ENCODE measurements around the gene SAMD4A.
A peak's percentile ranks its signal among the peaks of the same experiment; 100 is the strongest.

SAMD4A gene

DNA sequence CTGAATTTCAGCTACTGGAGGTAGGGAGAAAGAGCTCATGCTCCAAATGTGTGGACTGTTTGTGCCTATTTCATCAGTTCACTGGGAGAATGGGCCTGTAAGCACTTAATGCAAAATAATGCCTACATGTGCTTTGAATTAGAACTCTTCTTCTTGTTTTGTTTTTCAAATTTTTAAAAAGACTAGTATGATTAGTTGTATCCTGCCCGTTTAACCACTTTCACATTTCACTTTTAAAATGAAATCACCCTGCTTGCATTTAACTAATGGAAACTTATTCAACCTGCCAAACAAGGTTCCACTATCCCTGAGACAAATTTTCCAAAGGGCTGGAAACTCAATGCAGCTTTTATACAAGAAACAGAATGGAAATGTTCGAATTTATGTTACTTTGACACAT, 79.7 kb downstream of the SAMD4A start:
- no peaks in the 10 kb centered on the region for H3K36me3 ChIP-seq (ENCODE audit: insufficient read depth, low read length)
- no peaks in the 10 kb centered on the region for H3K9me3 ChIP-seq (ENCODE audit: low read depth, low read length)
- TF ChIP-seq POLR2AphosphoS5 (IDR thresholded peaks at IDR 0.05; ENCODE audit: borderline replicate concordance, low read depth, low read length): no peak
- TF ChIP-seq EZH2 (IDR thresholded peaks at IDR 0.05): no peak
- no peak for TF ChIP-seq FOXP2 (optimal IDR thresholded peaks at IDR 0.05; ENCODE audit: control extremely low read depth, extremely low read length, insufficient read depth)
- no peak for DNase-seq (ENCODE audit: low read depth, low spot score)
- peak overlapping the region; percentile 70 for H3K27ac ChIP-seq
- H3K9ac ChIP-seq (ENCODE audit: insufficient read length): no peak overlapping the region
- H3K4me3 ChIP-seq: no peak overlapping the region

DNA sequence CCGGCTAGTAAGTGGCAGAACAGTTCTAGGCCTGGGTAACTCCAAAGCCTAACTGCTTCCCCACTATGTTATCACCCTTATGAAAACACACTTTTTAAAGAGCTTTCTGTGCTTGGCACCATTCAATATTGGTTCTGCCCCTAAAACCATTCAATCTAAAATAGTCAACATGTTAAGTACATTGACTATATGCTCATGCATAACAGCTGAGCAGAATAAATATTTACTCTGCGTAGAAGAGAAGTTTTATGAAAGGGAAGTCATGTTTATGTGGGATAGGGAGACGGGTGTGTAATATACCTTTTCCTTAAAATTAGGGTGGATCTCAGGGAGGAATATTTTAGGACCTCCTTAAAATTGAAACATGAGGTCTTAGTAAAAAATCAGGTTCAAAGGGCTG, 80.5 kb downstream of the SAMD4A start:
- Histone ChIP-seq H3K9ac (ENCODE audit: insufficient read length) (no peak overlapping the region), H3K9me3 (ENCODE audit: low read depth, low read length) (no peaks in the 10 kb centered on the region), H3K27ac (no peak overlapping the region), H3K36me3 (ENCODE audit: insufficient read depth, low read length) (no peaks in the 10 kb centered on the region), H3K4me3 (no peak overlapping the region)
- DNase-seq (ENCODE audit: low read depth, low spot score): no peak
- no peak for TF ChIP-seq EZH2 (IDR thresholded peaks at IDR 0.05)
- TF ChIP-seq FOXP2 (optimal IDR thresholded peaks at IDR 0.05; ENCODE audit: control extremely low read depth, extremely low read length, insufficient read depth): no peak
- no peak for TF ChIP-seq POLR2AphosphoS5 (IDR thresholded peaks at IDR 0.05; ENCODE audit: borderline replicate concordance, low read depth, low read length)

DNA sequence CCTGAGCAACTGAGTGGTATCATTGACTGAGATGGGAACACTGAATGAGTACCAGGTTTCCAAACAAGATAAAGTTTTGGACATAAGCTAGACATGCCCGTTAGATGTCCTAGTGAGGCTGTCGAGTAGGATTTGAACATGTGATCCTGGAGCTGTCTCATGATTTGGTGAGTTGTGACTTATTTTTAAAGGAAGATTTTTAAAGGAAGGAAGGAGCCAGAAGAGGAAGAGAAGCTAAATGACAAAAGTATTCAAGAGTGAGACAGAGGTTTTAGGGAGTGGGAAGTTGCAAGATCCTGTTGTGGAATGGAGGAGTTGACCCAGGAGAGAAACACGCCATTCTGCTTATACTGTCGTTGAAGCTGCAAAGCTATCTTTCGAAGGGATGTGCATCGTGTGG, 82.1 kb downstream of the SAMD4A start:
- H3K27ac ChIP-seq: no peak overlapping the region
- no peak overlapping the region for H3K9ac ChIP-seq (ENCODE audit: insufficient read length)
- H3K4me3 ChIP-seq: no peak overlapping the region
- DNase-seq (ENCODE audit: low read depth, low spot score): no peak
- no peak for TF ChIP-seq FOXP2 (optimal IDR thresholded peaks at IDR 0.05; ENCODE audit: control extremely low read depth, extremely low read length, insufficient read depth)
- TF ChIP-seq EZH2 (IDR thresholded peaks at IDR 0.05): no peak
- no peak for TF ChIP-seq POLR2AphosphoS5 (IDR thresholded peaks at IDR 0.05; ENCODE audit: borderline replicate concordance, low read depth, low read length)
- H3K9me3 ChIP-seq (ENCODE audit: low read depth, low read length): no peaks in the 10 kb centered on the region
- H3K36me3 ChIP-seq (ENCODE audit: insufficient read depth, low read length): no peaks in the 10 kb centered on the region

DNA sequence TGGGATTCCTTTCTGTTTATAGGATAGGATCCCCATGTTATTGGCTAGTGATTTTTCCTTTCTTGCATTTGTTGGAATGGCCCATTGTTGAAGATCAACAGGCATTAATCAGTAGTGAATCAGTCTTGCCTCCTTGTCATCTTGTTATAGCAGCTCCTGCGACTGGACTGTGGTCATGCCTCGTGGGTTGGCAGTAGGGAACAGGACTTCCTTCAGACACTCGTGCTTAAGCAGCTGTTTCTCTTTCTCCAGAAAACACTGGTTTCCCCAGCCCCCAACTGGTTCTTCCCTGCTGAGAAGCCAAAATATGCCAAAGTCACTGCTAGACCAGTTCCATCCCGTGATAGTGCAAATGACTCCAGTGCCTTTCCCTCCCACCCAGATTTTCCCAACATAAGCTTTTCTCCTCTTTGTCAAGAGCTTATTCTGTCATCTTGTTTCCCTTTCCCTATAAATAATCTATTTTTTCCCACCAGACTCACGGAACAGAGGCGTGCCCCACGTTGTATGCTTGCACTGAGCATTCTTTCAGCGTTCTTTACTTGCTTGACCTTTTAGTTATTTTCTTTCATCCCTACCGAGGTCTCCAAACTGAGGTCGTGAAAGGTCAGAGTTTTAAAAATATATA, 83.5 kb downstream of the SAMD4A start:
- Histone ChIP-seq H3K9ac (ENCODE audit: insufficient read length) (peak overlapping the region; percentile 91), H3K4me3 (peak overlapping the region; percentile 77), H3K27ac (peak overlapping the region; percentile 100), H3K9me3 (ENCODE audit: low read depth, low read length) (no peaks in the 10 kb centered on the region), H3K36me3 (ENCODE audit: insufficient read depth, low read length) (no peaks in the 10 kb centered on the region)
- TF ChIP-seq EZH2 (IDR thresholded peaks at IDR 0.05) (no peak), POLR2AphosphoS5 (IDR thresholded peaks at IDR 0.05; ENCODE audit: borderline replicate concordance, low read depth, low read length) (no peak), FOXP2 (optimal IDR thresholded peaks at IDR 0.05; ENCODE audit: control extremely low read depth, extremely low read length, insufficient read depth) (no peak)
- no peak for DNase-seq (ENCODE audit: low read depth, low spot score)

- no peak for DNase-seq (ENCODE audit: low read depth, low spot score)
- TF ChIP-seq FOXP2 (optimal IDR thresholded peaks at IDR 0.05; ENCODE audit: control extremely low read depth, extremely low read length, insufficient read depth) (no peak), POLR2AphosphoS5 (IDR thresholded peaks at IDR 0.05; ENCODE audit: borderline replicate concordance, low read depth, low read length) (no peak), EZH2 (IDR thresholded peaks at IDR 0.05) (no peak)
- peak overlapping the region; percentile 91 for H3K9ac ChIP-seq (ENCODE audit: insufficient read length)
- peak overlapping the region; percentile 77 for H3K4me3 ChIP-seq
- H3K36me3 ChIP-seq (ENCODE audit: insufficient read depth, low read length): no peaks in the 10 kb centered on the region
- no peaks in the 10 kb centered on the region for H3K9me3 ChIP-seq (ENCODE audit: low read depth, low read length)
- H3K27ac ChIP-seq: peak overlapping the region; percentile 100
Observed at GRCh38 chr14:54650959-54651351, 84.0 kb downstream of the SAMD4A start.

- peak overlapping the region; percentile 91 for H3K9ac ChIP-seq (ENCODE audit: insufficient read length)
- peak; percentile 73 for DNase-seq (ENCODE audit: low read depth, low spot score)
Observed at GRCh38 chr14:54651649-54652048, 84.7 kb downstream of the SAMD4A start.

DNA sequence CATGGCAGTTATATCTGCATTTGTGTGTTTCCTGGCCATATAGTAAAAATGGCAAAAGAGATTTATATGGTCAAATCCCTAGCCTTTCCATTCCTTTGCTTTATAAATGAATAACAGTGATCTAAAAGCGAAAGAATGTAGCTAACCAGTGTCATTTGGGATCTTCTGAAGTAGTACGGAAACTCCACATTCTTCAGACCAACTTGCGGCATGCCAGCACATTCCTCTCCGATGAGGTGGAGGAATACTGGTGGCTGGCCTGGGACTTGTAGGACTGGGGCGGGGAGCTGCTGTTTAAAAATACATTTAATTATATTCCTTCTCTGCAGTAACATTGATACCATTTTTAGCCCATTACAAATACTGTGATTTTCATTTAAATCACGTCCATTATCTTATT, 85.3 kb downstream of the SAMD4A start:
- Histone ChIP-seq H3K9ac (ENCODE audit: insufficient read length) (peak overlapping the region; percentile 93), H3K36me3 (ENCODE audit: insufficient read depth, low read length) (no peaks in the 10 kb centered on the region), H3K9me3 (ENCODE audit: low read depth, low read length) (no peaks in the 10 kb centered on the region), H3K4me3 (peak overlapping the region; percentile 77), H3K27ac (peak overlapping the region; percentile 100)
- no peak for TF ChIP-seq EZH2 (IDR thresholded peaks at IDR 0.05)
- no peak for TF ChIP-seq POLR2AphosphoS5 (IDR thresholded peaks at IDR 0.05; ENCODE audit: borderline replicate concordance, low read depth, low read length)
- TF ChIP-seq FOXP2 (optimal IDR thresholded peaks at IDR 0.05; ENCODE audit: control extremely low read depth, extremely low read length, insufficient read depth): peak; percentile 74
- peak; percentile 94 for DNase-seq (ENCODE audit: low read depth, low spot score)

More at GRCh38 chr14:54651649-54652048, 84.7 kb downstream of the SAMD4A start:
- Histone ChIP-seq H3K9me3 (ENCODE audit: low read depth, low read length) (no peaks in the 10 kb centered on the region), H3K27ac (peak overlapping the region; percentile 100), H3K4me3 (peak overlapping the region; percentile 77), H3K36me3 (ENCODE audit: insufficient read depth, low read length) (no peaks in the 10 kb centered on the region)
- TF ChIP-seq EZH2 (IDR thresholded peaks at IDR 0.05) (no peak), POLR2AphosphoS5 (IDR thresholded peaks at IDR 0.05; ENCODE audit: borderline replicate concordance, low read depth, low read length) (no peak; the same call in 1 of the 2 replicates), FOXP2 (optimal IDR thresholded peaks at IDR 0.05; ENCODE audit: control extremely low read depth, extremely low read length, insufficient read depth) (no peak)

- DNase-seq (ENCODE audit: low read depth, low spot score): no peak
- peak overlapping the region; percentile 93 for H3K9ac ChIP-seq (ENCODE audit: insufficient read length)
- peak overlapping the region; percentile 77 for H3K4me3 ChIP-seq
- H3K36me3 ChIP-seq (ENCODE audit: insufficient read depth, low read length): no peaks in the 10 kb centered on the region
- no peaks in the 10 kb centered on the region for H3K9me3 ChIP-seq (ENCODE audit: low read depth, low read length)
- H3K27ac ChIP-seq: peak overlapping the region; percentile 100
- TF ChIP-seq FOXP2 (optimal IDR thresholded peaks at IDR 0.05; ENCODE audit: control extremely low read depth, extremely low read length, insufficient read depth) (no peak), EZH2 (IDR thresholded peaks at IDR 0.05) (no peak), POLR2AphosphoS5 (IDR thresholded peaks at IDR 0.05; ENCODE audit: borderline replicate concordance, low read depth, low read length) (no peak)
Observed at GRCh38 chr14:54652605-54653052, 85.7 kb downstream of the SAMD4A start.
